HCT116 (cell line): ENCODE results near the gene DENND1A. TPM values are rescaled to one million over a fixed set of nuclear protein-coding genes. Genes with fewer than 3 reads are reported as not detected.

Experiments used
- ATAC-seq: fragments of 200-7000 bp; cut with Tn5 transposase; 2 replicates; pipeline ENCODE4 v1.9.1; 2020; ENCODE audit warnings: mild to moderate bottlenecking, moderate library complexity
- BruUV-seq: library from RNA; stranded (reverse); fragments of 400-500 nt; replicated peaks from 2 replicates; lab custom pipeline; 2021; lab: Mats Ljungman, UMichigan
- CTCF ChIA-PET: fragments of 300-600 bp; sonication (Branson Sonifier 250); formaldehyde crosslinking; loops from one replicate; lab custom pipeline; 2021; ENCODE audit warnings: antibody characterized with exemption; lab: Charles Lee
- POLR2A ChIA-PET: fragments of 300-600, 350-600 bp; sonication (Branson Sonifier 250); formaldehyde crosslinking; loops from one replicate; lab custom pipeline; 2021; ENCODE audit warnings: antibody characterized with exemption; lab: Charles Lee
- RAD21 ChIA-PET, 2 experiments: fragments of 300-600 bp; sonication (Branson Sonifier 250); formaldehyde crosslinking; loops; one replicate each; lab custom pipeline; 2023; ENCODE audit warnings: low total read pairs in 2 of 2; ENCODE audit not compliant: uncharacterized antibody in 2 of 2, unreplicated experiment in 2 of 2, low non-redundant PET in 1 of 2; lab: Charles Lee
- DNase-seq: peaks from one replicate; pipeline ENCODE4 v3.0.0-alpha.2; 2010; ENCODE audit warnings: low read depth, low spot score
- H2AFZ ChIP-seq: fragments of 200-600 bp; shearing (Covaris generic), sonication (generic); 2 replicates; pipeline ENCODE4 v1.6.1; 2017; ENCODE audit warnings: low read depth, mixed run types, mixed read lengths, antibody characterized with exemption, low read length; ENCODE audit not compliant: poor library complexity, severe bottlenecking
- H3K27ac ChIP-seq: 2 replicates; pipeline ENCODE4 v1.5.1; 2012; ENCODE audit warnings: low read depth, low read length
- H3K27me3 ChIP-seq: fragments of 200-600 bp; sonication (generic); 2 replicates; pipeline ENCODE4 v1.6.1; 2016; ENCODE audit warnings: mixed run types, low read length, mixed read lengths; ENCODE audit not compliant: insufficient read depth
- H3K36me3 ChIP-seq, 2 experiments: fragments of 200-500 bp in 1 of 2; fragments of 200-600 bp in 1 of 2; sonication (Bioruptor generic) in 1 of 2; sonication (generic) in 1 of 2; 2 replicates each; pipeline versions ENCODE4 v1.5.1 to v1.6.1; 2014 to 2016; ENCODE audit warnings: low read length in 2 of 2, inconsistent platforms in 1 of 2, mixed read lengths in 1 of 2, mixed run types in 1 of 2; ENCODE audit not compliant: insufficient read depth in 2 of 2, control insufficient read depth in 1 of 2
- H3K4me1 ChIP-seq, 2 experiments: fragments of 200-600 bp in 1 of 2; sonication (generic) in 1 of 2; 2 replicates each; pipeline versions ENCODE4 v1.5.1 to v1.6.1; 2012 to 2017; ENCODE audit warnings: low read length in 2 of 2, inconsistent platforms in 1 of 2, mild to moderate bottlenecking in 1 of 2, mixed read lengths in 1 of 2, mixed run types in 1 of 2, moderate library complexity in 1 of 2; ENCODE audit not compliant: insufficient read depth in 2 of 2, control insufficient read depth in 1 of 2
- H3K4me2 ChIP-seq: fragments of 200-600 bp; sonication (generic); 2 replicates; pipeline ENCODE4 v1.6.1; 2017; ENCODE audit warnings: mixed run types, low read length, mixed read lengths
- H3K4me3 ChIP-seq, 2 experiments: fragments of 200-600 bp in 1 of 2; sonication (generic) in 1 of 2; replicated peaks in 1 of 2; 2 replicates each; pipeline ENCODE4 v1.5.1; 2011 to 2016; ENCODE audit warnings: low read length in 2 of 2, control low read depth in 1 of 2, low read depth in 1 of 2, mild to moderate bottlenecking in 1 of 2, mixed read lengths in 1 of 2, mixed run types in 1 of 2
- H3K79me2 ChIP-seq: fragments of 200-600 bp; sonication (generic); 2 replicates; pipeline ENCODE4 v1.6.1; 2017; ENCODE audit warnings: mild to moderate bottlenecking, mixed run types, low read length, moderate library complexity, mixed read lengths; ENCODE audit not compliant: insufficient read depth
- H3K9ac ChIP-seq: fragments of 200-600 bp; sonication (generic); 2 replicates; pipeline ENCODE4 v1.6.1; 2016; ENCODE audit warnings: low read length, mixed read lengths
- H3K9me2 ChIP-seq: fragments of 200-600 bp; sonication (generic), shearing (Covaris generic); 2 replicates; pipeline ENCODE4 v1.6.1; 2017; ENCODE audit warnings: mixed run types, mild to moderate bottlenecking, moderate library complexity; ENCODE audit not compliant: insufficient read depth
- H3K9me3 ChIP-seq, 2 experiments: fragments of 200-500 bp in 1 of 2; fragments of 200-600 bp in 1 of 2; sonication (Bioruptor generic) in 1 of 2; sonication (generic) in 1 of 2; 2 replicates each; pipeline ENCODE4 v1.6.1; 2014 to 2017; ENCODE audit warnings: low read length in 2 of 2, mixed read lengths in 2 of 2, inconsistent platforms in 1 of 2, low read depth in 1 of 2, mild to moderate bottlenecking in 1 of 2, mixed run types in 1 of 2, moderate library complexity in 1 of 2; ENCODE audit not compliant: control insufficient read depth in 1 of 2, insufficient read depth in 1 of 2
- H4K20me1 ChIP-seq: fragments of 200-600 bp; sonication (generic), shearing (Covaris generic); 2 replicates; pipeline ENCODE4 v1.6.1; 2017; ENCODE audit warnings: mixed run types, mild to moderate bottlenecking, moderate library complexity; ENCODE audit not compliant: insufficient read depth
- ATF3 ChIP-seq: IDR thresholded peaks from 2 replicates; pipeline ENCODE4 v1.6.1; 2012
- CBX3 ChIP-seq: IDR thresholded peaks from 2 replicates; pipeline ENCODE4 v1.6.1; 2012; ENCODE audit warnings: low read depth
- CEBPB ChIP-seq: IDR thresholded peaks from 2 replicates; pipeline ENCODE4 v1.6.1; 2012; ENCODE audit warnings: low read depth
- CTCF ChIP-seq, 3 experiments: fragments of 200-600 bp in 1 of 3; sonication (generic) in 1 of 3; IDR thresholded peaks in 2 of 3; conservative IDR thresholded peaks in 1 of 3; 2 replicates each; pipeline ENCODE4 v1.5.1; 2012 to 2017; ENCODE audit warnings: low read depth in 2 of 3, low read length in 2 of 3, antibody characterized with exemption in 1 of 3, borderline replicate concordance in 1 of 3, control low read depth in 1 of 3, mild to moderate bottlenecking in 1 of 3, mixed read lengths in 1 of 3, mixed run types in 1 of 3, moderate library complexity in 1 of 3; ENCODE audit not compliant: insufficient read depth in 1 of 3
- EGR1 ChIP-seq: IDR thresholded peaks from 2 replicates; pipeline ENCODE4 v1.6.1; 2012; ENCODE audit warnings: low read depth
- ELF1 ChIP-seq: IDR thresholded peaks from 2 replicates; pipeline ENCODE4 v1.6.1; 2012; ENCODE audit warnings: low read depth, borderline replicate concordance
- EZH2 ChIP-seq: fragments of 200-600 bp; sonication (generic); IDR thresholded peaks from 2 replicates; pipeline ENCODE4 v1.6.1; 2017; ENCODE audit warnings: antibody characterized with exemption, mixed run types
- FOSL1 ChIP-seq: IDR thresholded peaks from 2 replicates; pipeline ENCODE4 v1.6.1; 2012; ENCODE audit warnings: low read depth
- JUND ChIP-seq: IDR thresholded peaks from 2 replicates; pipeline ENCODE4 v1.6.1; 2012
- MAX ChIP-seq: IDR thresholded peaks from 2 replicates; pipeline ENCODE4 v1.6.1; 2012
- POLR2A ChIP-seq: IDR thresholded peaks from 2 replicates; pipeline ENCODE4 v1.7.0; 2011; ENCODE audit warnings: borderline replicate concordance; ENCODE audit not compliant: insufficient read depth, insufficient read length; ENCODE audit errors: extremely low read depth
- POLR2AphosphoS5 ChIP-seq: IDR thresholded peaks from 2 replicates; pipeline ENCODE4 v1.6.1; 2011; ENCODE audit warnings: mild to moderate bottlenecking, low read depth, low read length, moderate library complexity
- REST ChIP-seq: IDR thresholded peaks from 2 replicates; pipeline ENCODE4 v1.6.1; 2012; ENCODE audit warnings: low read depth
- SIN3A ChIP-seq: IDR thresholded peaks from 2 replicates; pipeline ENCODE4 v1.6.1; 2012; ENCODE audit warnings: low read depth
- SP1 ChIP-seq: IDR thresholded peaks from 2 replicates; pipeline ENCODE4 v1.6.1; 2012; ENCODE audit warnings: low read depth
- TCF7L2 ChIP-seq: IDR thresholded peaks from 2 replicates; pipeline ENCODE4 v1.7.0; 2011; ENCODE audit warnings: borderline replicate concordance, inconsistent platforms; ENCODE audit not compliant: insufficient read depth, insufficient read length; ENCODE audit errors: extremely low read depth
- YY1 ChIP-seq: IDR thresholded peaks from 2 replicates; pipeline ENCODE4 v1.6.1; 2011; ENCODE audit warnings: low read length, low read depth, moderate library complexity, mild to moderate bottlenecking; ENCODE audit not compliant: insufficient replicate concordance; ENCODE audit errors: extremely low read depth
- ZBTB33 ChIP-seq: IDR thresholded peaks from 2 replicates; pipeline ENCODE4 v1.6.1; 2011; ENCODE audit warnings: mild to moderate bottlenecking, low read length, moderate library complexity; ENCODE audit not compliant: insufficient replicate concordance; ENCODE audit errors: extremely low read depth
- ZFX ChIP-seq: fragments of 450-650 bp; IDR thresholded peaks from 2 replicates; pipeline ENCODE4 v1.6.1; 2017
- intact Hi-C: fragments of 100-400 bp; cut with micrococcal nuclease; formaldehyde crosslinking; loops from 2 replicates; pipeline ENCODE4 v1.10.0; 2022
- total RNA-seq: library from RNA; stranded (reverse); gene quantifications from one replicate; pipeline ENCODE4 v1.2.1, GENCODE V29; 2021; ENCODE audit not compliant: unreplicated experiment

The DENND1A gene
- total RNA-seq, 1 experiment from 2014 or later, result 33.0 TPM

- no peaks in the 10 kb centered on the region for H3K79me2 ChIP-seq
- BruUV-seq, result no TSS peak
- no peak overlapping the region for H3K4me2 ChIP-seq
- no peaks in the 10 kb centered on the region for H3K9me3 ChIP-seq
- H3K27me3 ChIP-seq, result no peaks in the 10 kb centered on the region
- intact Hi-C loops, result no loop called here
- H2AFZ ChIP-seq, result no peak overlapping the region
- ChIA-PET RAD21 (no interaction called here), POLR2A (interaction anchor here (0.6 kb wide), 1 partner anchor 149 kb away, joined by 4 read pairs; no protein-coding TSS in a partner anchor), CTCF (no interaction called here)
- no peak overlapping the region for H3K4me3 ChIP-seq
- no peak overlapping the region for H3K27ac ChIP-seq
- DNase-seq (no peak), ATAC-seq (no peak)
- no peaks in the 10 kb centered on the region for H3K9me2 ChIP-seq
- TF ChIP-seq YY1, result no peak
- TF ChIP-seq EGR1, result no peak
- no peak for TF ChIP-seq CEBPB
- TF ChIP-seq JUND, result no peak
- no peak for TF ChIP-seq SP1
- TF ChIP-seq ELF1, result no peak
- no peak for TF ChIP-seq REST
- TF ChIP-seq POLR2A, result no peak
- TF ChIP-seq SIN3A, result no peak
- TF ChIP-seq TCF7L2, result no peak
- no peak for TF ChIP-seq ZFX
- TF ChIP-seq MAX, result no peak
- no peak for TF ChIP-seq ZBTB33
- no peak for TF ChIP-seq ATF3
- TF ChIP-seq CBX3, result no peak
- no peak for TF ChIP-seq FOSL1
- TF ChIP-seq CTCF (IDR thresholded peaks at IDR 0.05 in 2 of 3, conservative IDR thresholded peaks at IDR 0.05 in 1 of 3; ENCODE audit: borderline replicate concordance in 1 of 3, insufficient read depth in 1 of 3, low read depth in 2 of 3, low read length in 2 of 3), result no peak
- no peak for TF ChIP-seq EZH2
- no peak for TF ChIP-seq POLR2AphosphoS5
- H3K4me1 ChIP-seq, result peaks cover 24 to 25% of the 10 kb centered on the region in 2 experiments
- no peak overlapping the region for H3K9ac ChIP-seq
- H4K20me1 ChIP-seq, result no peaks in the 10 kb centered on the region
- H3K36me3 ChIP-seq, result no peaks in the 10 kb centered on the region
These were observed 558.7 kb downstream of the DENND1A start for GRCh38 chr9:123371228-123371584.
